Measurements from ENCODE around the gene LRRFIP1. TPM values are rescaled to one million over a fixed set of nuclear protein-coding genes. Genes with fewer than 3 reads are reported as not detected.
A peak's percentile ranks its signal among the peaks of the same experiment; 100 is the strongest.

LRRFIP1 gene
- total and polyA plus RNA-seq, 9 of the 15 experiments (the other 6 are each of a cell fraction or from before 2014, with no cell fraction given) = 13.1 to 45.2 (median 31.3) TPM

GRCh38 chr2:237774811-237775553, 147.6 kb downstream of the LRRFIP1 start (continued):
- TF ChIP-seq POLR2G (IDR thresholded peaks at IDR 0.05; ENCODE audit: low read depth, low read length) (0 out of 2 replicates have a peak, but pooled peaks have one; percentile 28), FOSL1 (tag; conservative IDR thresholded peaks at IDR 0.05) (no peak), NFIC (IDR thresholded peaks at IDR 0.05) (no peak), GTF2B (IDR thresholded peaks at IDR 0.05; ENCODE audit: extremely low read depth, insufficient read length) (no peak), RAD21 (CRISPR knock-in tag; conservative IDR thresholded peaks at IDR 0.05 in 1 of 2, IDR thresholded peaks at IDR 0.05 in 1 of 2) (peak in 1 of 2 experiments; percentile 49; a peak in 2 of 4 replicates), ATF6 (CRISPR knock-in tag; IDR thresholded peaks at IDR 0.05) (no peak), CHD2 (IDR thresholded peaks at IDR 0.05; ENCODE audit: low read depth, low read length) (no peak)

Measured in K562 (cell line).